Gastroesophageal sphincter (tissue), 3 donors: ENCODE measurements around the gene PPP1CB.

ENCODE experiments used
- POLR2A ChIP-seq, 2 donors: fragments of 450-650 bp; IDR thresholded peaks; one replicate each; pipeline ENCODE4 v1.6.1; 2017; ENCODE audit warnings: antibody characterized with exemption in 2 of 2, mild to moderate bottlenecking in 2 of 2, moderate library complexity in 1 of 2
- TF ChIP-seq, protein P1 (sequence below), 4 experiments: fragments of 200-600 bp in 2 of 4; fragments of 450-650 bp in 2 of 4; sonication (generic) in 1 of 4; IDR thresholded peaks; one replicate each; pipeline ENCODE4 v1.5.1; 2017 to 2019; ENCODE audit warnings: antibody characterized with exemption in 4 of 4, mild to moderate bottlenecking in 2 of 4, moderate library complexity in 2 of 4

DNA sequence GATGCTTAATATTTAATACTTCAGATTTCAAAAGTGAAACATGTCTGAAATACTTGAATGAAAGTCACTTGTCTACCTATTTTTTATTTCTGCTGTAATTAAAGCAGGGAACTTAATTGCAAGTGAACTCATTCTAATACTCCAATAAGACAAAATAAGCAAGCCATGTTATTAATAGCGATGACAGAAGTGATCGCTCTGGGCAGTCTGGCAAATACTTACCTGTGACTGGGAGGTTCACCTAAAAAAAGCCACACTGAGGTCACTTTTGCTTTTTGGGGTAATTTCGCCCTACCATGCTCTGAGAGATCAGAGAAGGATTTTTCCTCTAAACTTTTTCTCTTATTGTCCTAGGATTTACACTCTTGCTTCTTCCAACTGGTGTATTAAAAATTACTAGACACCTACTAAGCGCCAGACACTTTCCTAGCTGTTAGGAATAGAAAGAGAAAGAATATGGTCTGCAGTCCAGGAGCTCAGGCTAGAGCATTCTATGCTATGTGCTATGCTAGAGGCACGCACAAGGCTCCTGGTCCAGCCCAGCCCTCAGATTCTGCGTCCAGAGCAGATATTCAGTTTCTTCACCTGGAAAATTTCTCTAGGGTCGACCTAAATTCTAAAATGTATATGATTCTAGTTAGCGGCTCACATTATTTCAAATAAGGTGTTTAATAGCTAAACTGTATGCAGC, 26.5 kb upstream of the PPP1CB start:
- no peak for TF ChIP-seq POLR2A (IDR thresholded peaks at IDR 0.05)
- TF ChIP-seq, protein P1, sequence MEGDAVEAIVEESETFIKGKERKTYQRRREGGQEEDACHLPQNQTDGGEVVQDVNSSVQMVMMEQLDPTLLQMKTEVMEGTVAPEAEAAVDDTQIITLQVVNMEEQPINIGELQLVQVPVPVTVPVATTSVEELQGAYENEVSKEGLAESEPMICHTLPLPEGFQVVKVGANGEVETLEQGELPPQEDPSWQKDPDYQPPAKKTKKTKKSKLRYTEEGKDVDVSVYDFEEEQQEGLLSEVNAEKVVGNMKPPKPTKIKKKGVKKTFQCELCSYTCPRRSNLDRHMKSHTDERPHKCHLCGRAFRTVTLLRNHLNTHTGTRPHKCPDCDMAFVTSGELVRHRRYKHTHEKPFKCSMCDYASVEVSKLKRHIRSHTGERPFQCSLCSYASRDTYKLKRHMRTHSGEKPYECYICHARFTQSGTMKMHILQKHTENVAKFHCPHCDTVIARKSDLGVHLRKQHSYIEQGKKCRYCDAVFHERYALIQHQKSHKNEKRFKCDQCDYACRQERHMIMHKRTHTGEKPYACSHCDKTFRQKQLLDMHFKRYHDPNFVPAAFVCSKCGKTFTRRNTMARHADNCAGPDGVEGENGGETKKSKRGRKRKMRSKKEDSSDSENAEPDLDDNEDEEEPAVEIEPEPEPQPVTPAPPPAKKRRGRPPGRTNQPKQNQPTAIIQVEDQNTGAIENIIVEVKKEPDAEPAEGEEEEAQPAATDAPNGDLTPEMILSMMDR (IDR thresholded peaks at IDR 0.05), result no peak
